Measurements from ENCODE around the gene ARHGAP29. TPM values are rescaled to one million over a fixed set of nuclear protein-coding genes. Genes with fewer than 3 reads are reported as not detected.

ARHGAP29 gene
- total and polyA plus RNA-seq, 2 of the 8 experiments (the other 6 are each of a cell fraction or from before 2014, with no cell fraction given): 0.57 to 3.2 TPM

GRCh38 chr1:94245747-94246438 lies 8.5 kb upstream of the ARHGAP29 start:
- H3K56ac ChIP-seq (replicated peaks; ENCODE audit: insufficient read length, low read depth, low read length): no peak overlapping the region
- no peaks in the 10 kb centered on the region for H3K9me3 ChIP-seq (ENCODE audit: insufficient read depth in 2 of 2, low read depth in 1 of 2, low read length in 1 of 2)
- ChIA-PET POLR2A (ENCODE audit: partially characterized antibody) (interaction anchor here (2.1 kb wide), 1 partner anchor 9 kb away, joined by 11 read pairs; the partner anchor contains the start of gene ARHGAP29), CTCF (ENCODE audit: partially characterized antibody) (interaction anchor here (0.9 to 3.8 kb wide), 5 partner anchors 10 to 220 kb away, joined by 4 to 20 read pairs (median 5); no protein-coding TSS in a partner anchor)
- H3K36me3 ChIP-seq (ENCODE audit: control insufficient read depth in 2 of 4, insufficient read depth in 4 of 4, low read length in 3 of 4): no peaks in the 10 kb centered on the region
- H4K8ac ChIP-seq (ENCODE audit: extremely low read depth, insufficient read depth, low read length): no peak overlapping the region
- peaks cover 19 to 55% (median 45%) of the 10 kb centered on the region in 4 experiments for H3K27me3 ChIP-seq (replicated peaks in 1 of 4; ENCODE audit: control insufficient read depth in 3 of 4, extremely low read depth in 1 of 4, insufficient read depth in 3 of 4, low read length in 3 of 4)
- H2AK5ac ChIP-seq (ENCODE audit: low read depth, low read length): no peak overlapping the region
- peak overlapping the region in 1 of 2 experiments; percentile 86; a peak in 1 of 4 replicates for H3K4me2 ChIP-seq (ENCODE audit: insufficient read depth in 1 of 2, low read depth in 2 of 2, low read length in 2 of 2)
- H3K23ac ChIP-seq (ENCODE audit: insufficient read length): no peak overlapping the region
- peaks cover 10% of the 10 kb centered on the region; the same call in 1 of the 2 replicates for H3K23me2 ChIP-seq (ENCODE audit: low read depth, low read length)
- H3K4me3 ChIP-seq (ENCODE audit: extremely low read depth in 1 of 4, insufficient read depth in 2 of 4, low read depth in 3 of 4, low read length in 4 of 4): peak overlapping the region in 1 of 4 experiments; percentile 79; a peak in 1 of 8 replicates
- DNase-seq (ENCODE audit: low read depth in 1 of 2, low spot score in 2 of 2): no peak
- H4K5ac ChIP-seq (ENCODE audit: insufficient read length, low read depth, low read length): no peak overlapping the region
- no peak overlapping the region for H3K14ac ChIP-seq (ENCODE audit: insufficient read length)
- H2BK12ac ChIP-seq (ENCODE audit: low read depth, low read length): no peak overlapping the region
- no peak overlapping the region for H2BK5ac ChIP-seq (ENCODE audit: low read depth, low read length)
- FAIRE-seq: no peak
- H3K79me2 ChIP-seq (ENCODE audit: control insufficient read depth in 1 of 2, insufficient read depth in 2 of 2, low read length in 2 of 2): no peaks in the 10 kb centered on the region
- H2AFZ ChIP-seq (ENCODE audit: low read length): no peak overlapping the region
- no peak overlapping the region for H3K18ac ChIP-seq (ENCODE audit: extremely low read depth, low read length)
- H2BK20ac ChIP-seq (ENCODE audit: low read length): no peak overlapping the region
- no peaks in the 10 kb centered on the region for H3K79me1 ChIP-seq (ENCODE audit: low read depth, low read length)
- H3K4me1 ChIP-seq (replicated peaks in 1 of 4; ENCODE audit: control insufficient read depth in 3 of 4, insufficient read depth in 4 of 4, low read length in 3 of 4): peaks cover 0 to 5% (median 3%) of the 10 kb centered on the region in 4 experiments; a peak in 4 of 7 replicates
- no peak overlapping the region for H3K9ac ChIP-seq (replicated peaks in 1 of 4; ENCODE audit: extremely low read depth in 1 of 4, low read depth in 3 of 4, low read length in 3 of 4)
- 0 out of 2 replicates have a peak overlapping the region, but pooled peaks have one; percentile 46 for H2BK15ac ChIP-seq (ENCODE audit: low read length)
- 84% methylated on average over 5 of the region's 5 CpGs; no CpG with 5 or more reads in 1 of the 2 experiments for WGBS, 2 experiments (ENCODE audit: extremely low coverage in 1 of 2, insufficient coverage in 1 of 2, insufficient read length in 1 of 2, insufficient replicate concordance in 2 of 2, low coverage in 1 of 2, low lambda C conversion rate in 2 of 2, missing lambda C conversion rate in 1 of 2)
- no peak overlapping the region for H2BK120ac ChIP-seq (replicated peaks; ENCODE audit: low read depth, low read length)
- no peak for TF ChIP-seq RXRA (IDR thresholded peaks at IDR 0.05; ENCODE audit: insufficient read depth, low read depth, low read length)
- TF ChIP-seq JUN (IDR thresholded peaks at IDR 0.05; ENCODE audit: low read depth, low read length): no peak
- TF ChIP-seq SP1 (IDR thresholded peaks at IDR 0.05; ENCODE audit: low read depth, low read length): no peak
- TF ChIP-seq PHF8 (conservative IDR thresholded peaks at IDR 0.05; ENCODE audit: low read depth, low read length): no peak
- no peak for TF ChIP-seq EZH2 (IDR thresholded peaks at IDR 0.05; ENCODE audit: low read depth, low read length, severe bottlenecking)
- TF ChIP-seq SIX5 (IDR thresholded peaks at IDR 0.05; ENCODE audit: low read depth, low read length): no peak
- no peak for TF ChIP-seq SP4 (IDR thresholded peaks at IDR 0.05; ENCODE audit: low read length)
- no peak for TF ChIP-seq CBX5 (IDR thresholded peaks at IDR 0.05; ENCODE audit: low read depth, low read length)
- H3K27ac ChIP-seq (ENCODE audit: low read depth, low read length): no peak overlapping the region
- H4K20me1 ChIP-seq (replicated peaks in 1 of 2; ENCODE audit: control insufficient read depth in 1 of 2, insufficient read depth in 2 of 2, low read length in 2 of 2): peaks cover 0 to 1% of the 10 kb centered on the region in 2 experiments
- no peak overlapping the region for H4K91ac ChIP-seq (replicated peaks; ENCODE audit: insufficient read length, low read length)
- H3K4ac ChIP-seq (replicated peaks; ENCODE audit: insufficient read length, low read depth, low read length): no peak overlapping the region
